B cell (primary cell): ENCODE results near the gene NUBPL.

Experiments used
- CTCF ChIP-seq: fragments of 200-600 bp; IDR thresholded peaks from one replicate; pipeline ENCODE4 v1.8.0; 2022; ENCODE audit warnings: antibody characterized with exemption, mild to moderate bottlenecking
- EZH2 ChIP-seq: IDR thresholded peaks from 2 replicates; pipeline ENCODE4 v1.6.1; 2012; ENCODE audit warnings: borderline replicate concordance, low read depth, mild to moderate bottlenecking, moderate library complexity, low read length; ENCODE audit not compliant: insufficient read depth, poor library complexity, severe bottlenecking

DNA sequence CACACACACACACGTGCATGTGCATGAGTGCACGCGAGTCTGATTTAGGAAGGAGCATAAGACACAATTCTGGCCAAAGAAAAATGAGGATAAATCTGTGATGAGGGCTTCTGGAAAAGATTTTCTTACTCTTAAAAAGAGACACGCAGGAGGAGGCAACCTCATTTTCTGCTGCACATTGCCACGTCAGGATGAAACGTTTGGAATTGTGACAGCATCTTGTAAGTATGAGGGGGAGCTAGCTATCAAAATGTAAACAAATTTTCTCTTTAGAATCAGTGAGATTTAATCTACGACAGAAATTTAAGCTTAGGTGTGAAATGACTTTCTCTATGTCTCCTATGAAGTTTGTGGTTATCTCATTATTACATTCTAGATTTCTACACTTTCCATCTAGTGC is 31.1 kb upstream of the NUBPL start:
- TF ChIP-seq CTCF (no peak), EZH2 (no peak)
